GM21360 (cell line): ENCODE measurements around the gene SLX4IP.

Experiments used
- ATAC-seq: cut with Tn5 transposase; IDR thresholded peaks from one replicate; pipeline ENCODE4 v1.9.1; 2021; ENCODE audit warnings: mild to moderate bottlenecking, moderate library complexity; ENCODE audit not compliant: unreplicated experiment

The SLX4IP gene

GRCh38 chr20:10492065-10492464 lies 57.0 kb downstream of the SLX4IP start:
- ATAC-seq, result no peak

- no peak for ATAC-seq
These were observed 57.7 kb downstream of the SLX4IP start for GRCh38 chr20:10492844-10493243.

GRCh38 chr20:10495173-10495572 lies 60.1 kb downstream of the SLX4IP start:
- no peak for ATAC-seq

GRCh38 chr20:10496465-10496864 lies 61.4 kb downstream of the SLX4IP start:
- no peak for ATAC-seq

GRCh38 chr20:10497283-10497682 lies 62.2 kb downstream of the SLX4IP start:
- no peak for ATAC-seq

GRCh38 chr20:10497791-10498190 lies 62.7 kb downstream of the SLX4IP start:
- no peak for ATAC-seq

GRCh38 chr20:10498200-10498599 lies 63.1 kb downstream of the SLX4IP start:
- no peak for ATAC-seq

- ATAC-seq, result no peak
These were observed 66.3 kb downstream of the SLX4IP start for GRCh38 chr20:10501402-10501801.

GRCh38 chr20:10502098-10502526 lies 67.0 kb downstream of the SLX4IP start:
- ATAC-seq, result no peak

- no peak for ATAC-seq
These were observed 69.5 kb downstream of the SLX4IP start for GRCh38 chr20:10504608-10504993.

GRCh38 chr20:10504994-10505730 lies 70.1 kb downstream of the SLX4IP start:
- ATAC-seq, result no peak

GRCh38 chr20:10505827-10506226 lies 70.7 kb downstream of the SLX4IP start:
- no peak for ATAC-seq

- no peak for ATAC-seq
These were observed 71.9 kb downstream of the SLX4IP start for GRCh38 chr20:10507052-10507451.

- no peak for ATAC-seq
These were observed 73.0 kb downstream of the SLX4IP start for GRCh38 chr20:10508060-10508459.

- no peak for ATAC-seq
These were observed 73.6 kb downstream of the SLX4IP start for GRCh38 chr20:10508468-10509251.

- no peak for ATAC-seq
These were observed 74.3 kb downstream of the SLX4IP start for GRCh38 chr20:10509376-10509775.

GRCh38 chr20:10510216-10510615 lies 75.1 kb downstream of the SLX4IP start:
- ATAC-seq, result no peak

- peak; percentile 11 for ATAC-seq
These were observed 76.0 kb downstream of the SLX4IP start for GRCh38 chr20:10511170-10511508.

- peak; percentile 99 for ATAC-seq
These were observed 76.6 kb downstream of the SLX4IP start for GRCh38 chr20:10511509-10512251.

- ATAC-seq, result no peak
These were observed 78.0 kb downstream of the SLX4IP start for GRCh38 chr20:10513061-10513460.

- no peak for ATAC-seq
These were observed 78.9 kb downstream of the SLX4IP start for GRCh38 chr20:10513931-10514575.
